Chondrocyte (in vitro differentiated cells): ENCODE measurements around the gene FCER1G. TPM values are rescaled to one million over a fixed set of nuclear protein-coding genes. Genes with fewer than 3 reads are reported as not detected.

ENCODE experiments used
- DNase-seq: peaks from one replicate; pipeline ENCODE4 v3.0.0; 2021; ENCODE audit warnings: mixed read lengths, low spot score
- H3K27ac Mint-ChIP-seq: one replicate; pipeline ENCODE4 v1.8.0; 2021; ENCODE audit warnings: mild to moderate bottlenecking, moderate library complexity, mixed read lengths; ENCODE audit not compliant: unreplicated experiment
- H3K27me3 Mint-ChIP-seq: 2 replicates; pipeline ENCODE4 v1.8.0; 2021; ENCODE audit warnings: low read depth, mixed read lengths
- H3K36me3 Mint-ChIP-seq: 2 replicates; pipeline ENCODE4 v1.8.0; 2021; ENCODE audit warnings: low read depth, mixed read lengths
- H3K4me1 Mint-ChIP-seq: 2 replicates; pipeline ENCODE4 v1.8.0; 2021; ENCODE audit warnings: low read depth, mild to moderate bottlenecking, mixed read lengths
- H3K4me3 Mint-ChIP-seq: one replicate; pipeline ENCODE4 v1.8.0; 2021; ENCODE audit warnings: mild to moderate bottlenecking, moderate library complexity, mixed read lengths; ENCODE audit not compliant: unreplicated experiment
- H3K9me3 Mint-ChIP-seq: 2 replicates; pipeline ENCODE4 v1.8.0; 2021; ENCODE audit warnings: low read depth, mixed read lengths
- microRNA-seq: library from miRNA; unstranded; fragments of <30 nt; microRNA quantifications from one replicate; pipeline ENCODE4 v1.2.0, GENCODE V29; 2020; ENCODE audit warnings: borderline number of aligned reads
- total RNA-seq: library from RNA; stranded (reverse); gene quantifications from 3 replicates; pipeline ENCODE4 v1.2.1, GENCODE V29; 2021
- TF ChIP-seq, protein P1 (sequence below): fragments of 200-600 bp; sonication (generic); IDR thresholded peaks from 2 replicates; pipeline ENCODE4 v1.5.0; 2021; ENCODE audit warnings: antibody characterized with exemption, mild to moderate bottlenecking, moderate library complexity

FCER1G gene
- total RNA-seq, 1 donor from 2014 or later, result not detected

DNA sequence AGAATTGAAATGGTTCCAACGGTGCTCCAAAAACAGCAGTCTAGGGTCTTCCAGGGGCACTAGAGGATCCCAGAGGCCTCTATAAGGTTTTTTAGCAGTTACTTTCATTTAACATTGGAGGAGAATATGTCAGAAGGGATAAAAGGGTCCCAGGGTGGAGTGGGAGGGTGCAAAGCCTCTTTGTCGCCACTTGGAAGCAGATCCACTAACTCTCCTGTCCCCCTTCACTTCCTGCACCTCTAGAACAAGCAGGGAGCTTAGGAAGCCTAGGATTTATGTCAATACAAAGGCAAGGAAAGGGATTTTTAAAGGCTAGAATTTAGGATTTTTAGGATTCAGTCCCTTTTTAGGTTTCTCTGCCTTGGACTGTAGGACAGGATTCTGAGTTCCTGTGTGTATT lies 51.7 kb downstream of the FCER1G start:
- peak overlapping the region; percentile 80 for H3K27ac Mint-ChIP-seq
- H3K4me1 Mint-ChIP-seq, result peaks cover 12% of the 10 kb centered on the region
- TF ChIP-seq, protein P1, sequence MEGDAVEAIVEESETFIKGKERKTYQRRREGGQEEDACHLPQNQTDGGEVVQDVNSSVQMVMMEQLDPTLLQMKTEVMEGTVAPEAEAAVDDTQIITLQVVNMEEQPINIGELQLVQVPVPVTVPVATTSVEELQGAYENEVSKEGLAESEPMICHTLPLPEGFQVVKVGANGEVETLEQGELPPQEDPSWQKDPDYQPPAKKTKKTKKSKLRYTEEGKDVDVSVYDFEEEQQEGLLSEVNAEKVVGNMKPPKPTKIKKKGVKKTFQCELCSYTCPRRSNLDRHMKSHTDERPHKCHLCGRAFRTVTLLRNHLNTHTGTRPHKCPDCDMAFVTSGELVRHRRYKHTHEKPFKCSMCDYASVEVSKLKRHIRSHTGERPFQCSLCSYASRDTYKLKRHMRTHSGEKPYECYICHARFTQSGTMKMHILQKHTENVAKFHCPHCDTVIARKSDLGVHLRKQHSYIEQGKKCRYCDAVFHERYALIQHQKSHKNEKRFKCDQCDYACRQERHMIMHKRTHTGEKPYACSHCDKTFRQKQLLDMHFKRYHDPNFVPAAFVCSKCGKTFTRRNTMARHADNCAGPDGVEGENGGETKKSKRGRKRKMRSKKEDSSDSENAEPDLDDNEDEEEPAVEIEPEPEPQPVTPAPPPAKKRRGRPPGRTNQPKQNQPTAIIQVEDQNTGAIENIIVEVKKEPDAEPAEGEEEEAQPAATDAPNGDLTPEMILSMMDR, result no peak
- peaks cover 6% of the 10 kb centered on the region for H3K27me3 Mint-ChIP-seq
- no peak overlapping the region for H3K4me3 Mint-ChIP-seq
- H3K9me3 Mint-ChIP-seq, result no peaks in the 10 kb centered on the region
- DNase-seq, result no peak
- H3K36me3 Mint-ChIP-seq, result no peaks in the 10 kb centered on the region

DNA sequence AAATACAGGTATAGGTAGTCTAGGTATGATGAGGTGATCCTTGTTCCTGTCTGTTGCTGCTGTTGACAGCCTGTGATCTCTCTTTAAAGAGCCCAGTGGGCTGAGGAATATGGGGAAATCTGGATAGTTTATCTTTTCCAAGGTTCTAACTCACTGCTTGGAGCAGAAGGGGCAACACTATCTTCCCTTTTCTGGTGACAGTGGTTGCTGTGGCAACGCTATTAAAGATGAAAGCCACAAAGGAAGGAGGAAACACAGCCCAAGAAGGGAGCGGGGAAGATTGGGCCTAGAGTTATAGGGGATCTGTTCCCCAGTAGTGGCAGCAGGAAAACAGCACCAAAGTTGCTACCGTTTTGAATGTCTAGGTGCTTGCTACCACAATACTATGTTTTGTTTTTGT lies 52.2 kb downstream of the FCER1G start:
- no peak for DNase-seq
- H3K36me3 Mint-ChIP-seq, result no peaks in the 10 kb centered on the region
- no peak overlapping the region for H3K4me3 Mint-ChIP-seq
- no peaks in the 10 kb centered on the region for H3K9me3 Mint-ChIP-seq
- no peak overlapping the region for H3K27ac Mint-ChIP-seq
- TF ChIP-seq, protein P1, result no peak
- H3K4me1 Mint-ChIP-seq, result peaks cover 10% of the 10 kb centered on the region
- peaks cover 6% of the 10 kb centered on the region for H3K27me3 Mint-ChIP-seq

Small RNA genes within 50 kb of the gene (microRNA-seq; reads per million reads assigned to microRNA genes)
- not detected for gene MIR5187

Other genes with a start within 250 kb of the FCER1G start
- gene F11R, start 194.1 kb upstream of the FCER1G start, total RNA-seq, result 0.54 to 0.90 TPM (median 0.68 TPM) in 3 replicates
- 0.70 TPM in 1 of 3 replicates, not detected in the others for gene TSTD1, start 176.3 kb upstream of the FCER1G start, total RNA-seq
- 34.3 to 44.6 TPM (median 35.3 TPM) in 3 replicates for gene USF1, start 169.3 kb upstream of the FCER1G start, total RNA-seq
- gene ARHGAP30, start 145.4 kb upstream of the FCER1G start, total RNA-seq, result not detected in 3 replicates
- gene NECTIN4, start 125.7 kb upstream of the FCER1G start, total RNA-seq, result 0.12 to 0.26 TPM (median 0.12 TPM) in 3 replicates
- gene KLHDC9, start 116.9 kb upstream of the FCER1G start, total RNA-seq, result 1.1 to 4.4 TPM (median 1.6 TPM) in 3 replicates
- 53.7 to 58.7 TPM (median 57.9 TPM) in 3 replicates for gene PFDN2, start 97.3 kb upstream of the FCER1G start, total RNA-seq
- 25.3 to 33.1 TPM (median 27.6 TPM) in 3 replicates for gene NIT1, start 97.2 kb upstream of the FCER1G start, total RNA-seq
- gene DEDD, start 82.6 kb upstream of the FCER1G start, total RNA-seq, result 34.7 to 38.3 TPM (median 36.7 TPM) in 3 replicates
- 84.2 to 95.6 TPM (median 89.4 TPM) in 3 replicates for gene UFC1, start 61.3 kb upstream of the FCER1G start, total RNA-seq
- 15.7 to 24.8 TPM (median 16.0 TPM) in 3 replicates for gene USP21, start 55.8 kb upstream of the FCER1G start, total RNA-seq
- gene PPOX, start 48.9 kb upstream of the FCER1G start, total RNA-seq, result 21.6 to 38.8 TPM (median 25.6 TPM) in 3 replicates
- gene B4GALT3, start 37.8 kb upstream of the FCER1G start, total RNA-seq, result 22.4 to 23.7 TPM (median 23.0 TPM) in 3 replicates
- gene ADAMTS4, start 16.2 kb upstream of the FCER1G start, total RNA-seq, result 1.5 to 2.8 TPM (median 2.2 TPM) in 3 replicates
- gene NDUFS2, start 12.9 kb upstream of the FCER1G start, total RNA-seq, result 50.6 to 59.2 TPM (median 55.2 TPM) in 3 replicates
- gene APOA2, start 8.3 kb downstream of the FCER1G start, total RNA-seq, result not detected in 3 replicates
- 9.4 to 15.8 TPM (median 10.0 TPM) in 3 replicates for gene TOMM40L, start 10.8 kb downstream of the FCER1G start, total RNA-seq
- not detected in 3 replicates for gene NR1I3, start 22.9 kb downstream of the FCER1G start, total RNA-seq
- gene PCP4L1, start 43.5 kb downstream of the FCER1G start, total RNA-seq, result 0.23 to 0.35 TPM in 2 of 3 replicates, not detected in the other
- gene MPZ, start 94.7 kb downstream of the FCER1G start, total RNA-seq, result 0.31 to 0.45 TPM (median 0.41 TPM) in 3 replicates
- 128 to 144 TPM (median 131 TPM) in 3 replicates for gene SDHC, start 99.1 kb downstream of the FCER1G start, total RNA-seq
- not detected in 3 replicates for gene CFAP126, start 152.6 kb downstream of the FCER1G start, total RNA-seq